CD4-positive, alpha-beta T cell treated with Interleukin-21 for 1 hour (primary cell): ENCODE data around the gene BRD1.
A peak's percentile ranks its signal among the peaks of the same experiment; 100 is the strongest.
"Not testable (repeated sequence)": the region's sequence is repeated elsewhere in the genome, so short reads cannot be mapped to it uniquely, and the experiment has no call there.

Source experiments
- DNase-seq: peaks from one replicate; pipeline ENCODE4 v3.0.0-alpha.2; 2020

The BRD1 gene

DNA sequence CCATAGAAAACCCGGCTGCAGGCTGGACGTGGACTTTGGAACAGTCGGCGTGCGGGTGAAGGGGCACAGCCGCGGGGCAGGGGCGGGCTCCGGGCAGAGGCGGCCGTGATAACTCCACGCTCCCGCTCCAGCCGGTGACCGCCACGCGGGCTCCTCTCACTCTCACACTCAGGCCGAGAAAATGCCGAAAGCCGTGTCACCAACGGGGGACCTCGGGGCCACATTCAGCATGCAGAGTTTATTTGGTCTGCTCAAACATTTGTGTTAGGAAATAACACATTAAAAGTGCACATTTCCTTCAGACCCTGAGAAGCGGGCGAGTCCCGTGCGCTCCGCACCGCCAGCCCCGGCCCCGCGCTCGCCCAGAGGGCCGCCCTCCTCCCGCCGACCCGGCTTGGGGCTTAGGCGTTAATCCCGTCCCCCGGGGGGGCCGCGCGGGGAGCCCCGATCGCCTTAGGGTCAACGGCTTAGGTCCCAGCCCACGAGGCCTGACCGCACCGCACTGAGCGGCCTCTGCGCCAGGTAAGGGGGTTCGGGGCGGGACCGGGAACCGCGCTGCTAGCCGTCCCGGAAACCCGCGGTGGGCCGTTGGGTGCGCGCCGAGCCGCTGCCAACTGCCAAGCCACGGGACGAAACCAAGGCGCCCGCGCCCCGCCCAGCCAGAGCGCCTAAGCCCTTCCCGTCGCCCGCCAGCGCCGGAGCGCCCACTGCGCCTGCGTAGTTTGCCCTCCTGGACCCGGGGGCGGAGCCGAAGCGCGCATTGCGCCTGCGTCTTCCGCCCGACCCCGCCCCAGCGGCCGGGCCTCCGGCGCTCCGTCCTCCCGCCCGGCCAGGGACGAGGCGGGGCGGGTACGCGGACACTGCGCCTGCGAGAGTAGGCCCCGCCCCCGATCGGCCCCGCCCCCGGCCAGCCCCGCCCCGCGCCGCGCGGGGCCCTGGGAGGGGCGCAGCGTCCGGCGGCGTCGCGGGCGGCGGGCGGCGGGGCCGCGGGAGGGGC lies 25.5 kb upstream of the BRD1 start, which contains the start of gene ZBED4:
Gene ZBED4 (plus strand): TSS at position 947 of the 997 bp plus-strand sequence. CDS start 29,819 bp downstream, outside the sequence.
- DNase-seq, result peak; percentile 98

DNA sequence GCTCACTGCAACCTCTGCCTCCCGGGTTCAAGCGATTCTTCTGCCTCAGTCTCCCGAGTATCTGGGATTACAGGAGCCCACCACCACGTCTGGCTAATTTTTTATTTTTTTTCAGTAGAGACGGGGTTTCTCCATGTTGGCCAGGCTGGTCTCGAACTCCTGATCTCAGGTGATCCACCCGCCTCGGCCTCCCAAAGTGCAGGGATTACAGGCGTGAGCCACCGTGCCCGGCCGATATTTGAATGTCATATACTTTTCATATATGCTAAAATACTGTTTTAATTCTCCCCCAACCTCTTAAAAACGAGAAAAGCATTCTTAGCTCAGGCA lies 24.9 kb upstream of the BRD1 start:
- DNase-seq, result not testable (repeated sequence)

DNA sequence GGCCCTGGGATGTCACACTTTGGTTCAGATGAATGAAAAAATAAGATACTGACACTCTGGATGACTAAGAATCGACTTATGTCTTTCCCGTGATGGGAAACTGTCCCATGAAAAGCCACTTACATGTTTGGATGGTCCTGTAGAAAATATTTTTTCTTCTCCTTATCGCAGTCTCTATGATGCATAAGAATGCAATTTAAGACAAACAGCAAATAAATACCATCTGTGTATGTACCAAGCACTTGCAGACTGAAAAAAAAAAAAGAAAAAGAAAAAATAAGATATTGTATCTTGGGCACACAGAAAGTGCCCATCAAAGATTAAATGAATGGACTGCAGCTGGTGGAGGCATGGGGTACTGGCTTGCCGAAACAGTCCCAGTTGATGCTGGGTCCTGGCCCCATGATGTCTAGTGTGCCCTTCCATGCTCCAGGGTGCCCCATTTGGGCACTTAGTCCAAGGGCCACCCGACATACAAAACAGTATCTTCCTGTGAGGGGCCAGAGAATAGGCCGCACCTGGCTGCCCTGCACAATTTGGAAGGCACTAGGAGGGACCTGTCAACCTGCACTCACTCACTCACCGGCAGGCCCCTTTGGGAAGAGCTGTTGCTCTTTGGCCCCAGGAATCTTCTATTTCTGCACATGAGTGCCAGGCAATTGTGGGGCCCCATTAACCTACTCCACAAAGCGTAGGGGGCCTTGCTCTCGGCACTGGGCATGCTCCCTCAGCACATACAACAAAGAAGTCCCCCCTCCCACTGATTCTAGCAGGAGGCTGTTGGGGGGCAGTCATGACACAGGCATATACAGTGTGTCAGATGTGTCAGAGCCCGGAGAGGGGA lies 23.5 kb upstream of the BRD1 start:
- no peak for DNase-seq

DNA sequence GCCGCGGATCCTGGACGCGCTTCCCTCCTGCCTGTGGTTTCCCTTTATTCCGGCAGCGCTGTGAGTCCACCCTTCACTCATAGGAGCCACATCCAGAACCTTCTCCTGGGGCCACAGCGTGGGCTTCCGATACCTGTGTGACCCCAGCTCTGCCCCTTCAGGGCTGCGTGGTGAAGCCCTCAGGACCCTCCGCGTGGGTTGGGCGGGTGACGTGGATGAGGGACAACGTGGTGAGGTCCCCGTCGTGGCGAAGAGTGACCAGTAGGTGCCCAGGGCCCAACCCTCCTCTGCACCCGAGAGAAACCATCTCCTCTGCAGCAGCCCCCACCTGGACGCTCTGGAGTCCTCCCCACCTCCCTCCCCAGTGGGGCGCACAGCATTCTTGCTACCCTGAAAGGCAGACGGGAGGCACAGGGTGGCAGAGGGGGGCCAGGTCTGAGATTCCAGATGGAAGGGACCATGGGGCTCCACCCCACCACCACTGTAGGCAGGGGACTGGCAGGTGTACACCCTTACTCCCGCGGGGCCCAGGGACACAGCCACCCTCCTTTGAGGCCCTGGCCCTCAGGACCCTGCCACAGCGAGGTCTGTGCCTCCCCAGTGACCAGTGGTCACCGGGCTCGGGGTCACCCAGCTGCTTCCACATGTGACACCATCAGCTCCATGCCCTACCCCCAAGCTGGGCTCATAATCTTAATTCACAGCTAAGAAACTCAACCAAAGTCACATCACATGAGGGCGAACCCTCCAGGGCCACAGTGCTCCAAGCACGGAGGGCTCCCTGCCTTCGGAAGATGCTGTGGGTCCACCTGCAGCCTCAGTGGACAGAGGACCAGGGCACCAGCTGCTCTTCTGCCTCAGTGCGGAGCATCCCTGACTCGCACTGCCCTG lies 22.6 kb upstream of the BRD1 start:
- no peak for DNase-seq

DNA sequence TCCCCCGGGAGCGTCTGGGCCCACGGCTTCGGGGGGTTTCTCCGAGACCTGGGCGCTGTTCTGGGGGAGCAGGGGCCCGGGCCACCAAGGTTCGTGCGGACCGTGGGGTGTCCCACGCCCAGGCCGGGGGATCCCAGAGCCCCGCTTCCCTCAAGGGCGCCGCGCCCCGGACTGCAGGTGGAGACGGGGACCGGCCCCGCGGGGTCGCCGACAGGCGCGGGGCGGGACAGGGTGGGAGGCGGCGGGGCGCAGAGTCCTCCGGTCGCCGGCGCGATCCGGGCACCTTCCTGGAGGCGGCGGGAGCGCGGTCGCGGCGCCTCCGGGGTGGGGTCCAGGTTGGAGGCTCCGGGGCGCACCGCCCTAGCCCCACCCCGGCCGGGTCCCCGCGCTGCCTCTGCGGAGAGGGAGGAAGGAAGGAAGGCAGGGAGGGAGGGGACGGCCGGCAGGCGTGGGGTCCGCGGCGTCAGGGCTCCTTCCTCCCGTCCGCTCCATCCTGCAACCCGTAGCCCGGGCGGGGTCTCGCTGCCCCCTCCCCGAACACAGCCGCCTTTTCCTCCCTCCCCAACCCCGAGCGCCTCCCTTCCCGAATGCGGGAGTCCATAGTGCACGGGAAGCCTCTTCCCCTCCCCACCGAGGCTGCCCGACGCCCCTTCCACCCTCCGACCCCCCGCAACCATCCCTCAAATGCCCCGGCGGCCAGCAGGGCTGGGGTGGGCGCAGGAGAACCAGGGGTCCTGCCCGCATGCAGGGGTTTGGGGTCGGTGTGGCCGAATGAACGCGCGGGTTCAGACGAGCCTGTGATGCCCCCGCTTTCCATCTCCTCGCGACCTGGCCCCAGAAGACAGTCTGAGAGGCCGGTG lies 21.7 kb upstream of the BRD1 start:
- DNase-seq, result no peak

DNA sequence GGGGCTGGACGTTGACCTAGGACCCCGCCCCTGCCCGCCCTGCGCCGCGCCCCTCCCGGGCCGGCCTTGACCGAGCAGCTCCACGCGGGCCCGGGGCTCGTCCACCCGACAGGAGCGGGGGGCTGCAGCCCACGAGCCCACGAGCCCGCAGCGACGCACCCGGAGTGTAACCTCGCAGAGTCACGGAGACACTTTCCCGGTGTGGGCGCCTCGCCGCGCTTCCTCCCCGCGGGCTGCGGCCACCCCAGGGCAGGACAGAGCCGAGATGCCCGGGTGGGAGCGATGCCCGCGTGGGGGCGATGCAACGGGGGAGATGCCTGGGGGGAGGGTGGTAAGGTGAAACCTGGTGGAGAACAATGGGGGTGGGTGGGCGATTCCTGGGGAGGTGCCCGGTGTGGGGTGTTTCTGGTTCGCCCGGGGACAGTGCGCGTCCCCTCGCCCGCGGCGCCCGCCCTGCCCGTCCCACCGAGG lies 21.1 kb upstream of the BRD1 start:
- no peak for DNase-seq

DNA sequence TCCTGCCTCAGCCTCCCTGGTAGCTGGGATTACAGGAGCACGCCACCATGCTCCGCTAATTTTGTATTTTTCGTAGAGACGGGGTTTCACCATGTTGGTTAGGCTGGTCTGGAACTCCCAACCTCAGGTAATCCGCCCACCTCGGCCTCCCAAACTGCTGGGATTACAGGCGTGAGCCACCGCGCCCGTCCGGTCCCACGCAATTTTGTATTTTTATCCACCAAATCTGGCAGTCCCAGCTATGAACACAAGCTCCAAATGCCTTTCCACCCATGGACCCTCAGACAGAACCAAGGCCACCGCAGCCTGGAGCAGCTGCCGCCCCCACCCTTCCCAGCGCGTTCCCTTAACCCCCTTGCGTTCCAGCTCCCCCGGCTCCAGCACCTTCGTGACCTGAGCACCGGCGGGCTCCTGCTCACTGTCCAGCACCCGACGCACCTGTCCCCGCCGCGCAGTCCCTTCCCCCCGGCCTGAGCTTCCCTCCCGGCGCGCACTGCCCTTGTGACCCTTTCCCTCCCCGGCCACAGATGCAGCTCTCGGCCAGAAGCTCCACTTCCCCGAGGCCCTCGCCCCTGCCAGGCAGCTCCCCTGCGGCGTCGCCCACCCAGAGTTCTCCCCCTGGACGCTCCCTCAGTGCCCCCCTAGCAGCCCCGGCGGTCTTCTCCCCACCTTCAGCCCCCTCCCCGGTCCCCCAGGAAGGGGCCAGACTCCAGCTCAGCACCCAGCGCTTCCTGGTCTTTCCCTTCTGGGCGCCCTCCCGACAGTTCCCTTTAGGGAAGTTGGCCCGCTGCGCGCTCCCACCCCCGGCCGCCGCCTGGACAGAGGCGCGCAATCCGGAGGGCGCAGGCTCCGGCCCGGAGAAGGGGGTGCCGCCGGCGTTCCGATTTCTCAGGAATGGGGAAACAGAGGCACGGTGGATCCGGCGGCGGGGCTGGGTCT lies 20.3 kb upstream of the BRD1 start:
- DNase-seq, result no peak

DNA sequence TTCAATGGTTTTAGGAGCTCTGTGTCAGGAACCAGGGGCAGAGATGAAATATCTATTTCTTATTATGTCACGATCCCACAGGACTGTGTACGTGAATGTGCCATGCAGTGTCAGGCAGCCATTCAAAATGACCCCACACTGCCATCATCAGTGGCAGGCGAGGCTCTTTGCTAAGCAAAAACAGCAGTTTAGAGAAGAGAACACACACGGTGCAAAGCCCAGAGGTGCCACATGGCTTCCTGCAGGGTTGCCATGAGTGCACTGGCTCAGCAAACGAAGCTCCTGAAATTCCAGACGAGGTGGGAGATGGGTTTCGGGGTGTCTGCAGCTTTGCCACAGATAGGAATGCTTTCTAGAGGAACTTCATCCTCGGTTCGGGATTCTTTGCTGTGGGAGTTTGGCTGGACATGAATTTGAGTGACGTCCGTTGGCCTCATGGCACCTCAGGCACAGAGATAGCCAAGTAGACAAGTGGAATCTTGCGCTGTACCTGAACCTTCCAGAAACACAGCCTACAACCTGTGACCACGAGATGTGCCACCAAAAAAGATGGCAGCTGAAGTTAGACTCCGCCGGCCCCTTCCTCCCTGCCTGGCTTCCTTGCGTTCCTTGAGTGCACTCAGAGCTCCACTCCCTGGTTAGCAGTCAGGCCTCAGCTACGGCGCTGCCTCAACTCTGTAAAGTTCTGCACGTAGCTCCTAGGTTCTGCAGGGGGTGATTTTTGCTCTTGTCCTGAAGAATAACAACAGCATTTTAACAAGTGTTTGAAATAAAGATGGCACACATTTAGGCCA lies 18.2 kb upstream of the BRD1 start:
- DNase-seq, result no peak

DNA sequence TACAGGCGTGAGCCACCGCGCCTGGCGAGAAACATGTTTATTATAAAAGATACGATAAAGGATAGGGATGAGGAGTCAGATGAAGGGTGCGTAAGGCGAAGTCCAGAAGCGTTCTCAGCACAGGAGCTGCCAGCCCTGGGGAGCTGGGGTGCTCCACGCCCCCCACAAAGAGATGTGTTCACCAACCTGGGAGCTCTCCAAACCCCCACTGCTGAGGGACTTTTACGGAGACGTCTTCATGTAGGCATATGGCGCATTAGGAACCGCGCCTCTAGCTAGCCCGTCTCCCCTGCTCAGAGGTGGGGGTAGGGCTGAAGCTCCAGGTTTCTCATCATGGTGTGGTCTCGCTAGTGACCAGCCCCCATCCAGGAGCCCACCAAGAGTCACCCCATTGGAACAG lies 17.6 kb upstream of the BRD1 start:
- DNase-seq, result no peak

DNA sequence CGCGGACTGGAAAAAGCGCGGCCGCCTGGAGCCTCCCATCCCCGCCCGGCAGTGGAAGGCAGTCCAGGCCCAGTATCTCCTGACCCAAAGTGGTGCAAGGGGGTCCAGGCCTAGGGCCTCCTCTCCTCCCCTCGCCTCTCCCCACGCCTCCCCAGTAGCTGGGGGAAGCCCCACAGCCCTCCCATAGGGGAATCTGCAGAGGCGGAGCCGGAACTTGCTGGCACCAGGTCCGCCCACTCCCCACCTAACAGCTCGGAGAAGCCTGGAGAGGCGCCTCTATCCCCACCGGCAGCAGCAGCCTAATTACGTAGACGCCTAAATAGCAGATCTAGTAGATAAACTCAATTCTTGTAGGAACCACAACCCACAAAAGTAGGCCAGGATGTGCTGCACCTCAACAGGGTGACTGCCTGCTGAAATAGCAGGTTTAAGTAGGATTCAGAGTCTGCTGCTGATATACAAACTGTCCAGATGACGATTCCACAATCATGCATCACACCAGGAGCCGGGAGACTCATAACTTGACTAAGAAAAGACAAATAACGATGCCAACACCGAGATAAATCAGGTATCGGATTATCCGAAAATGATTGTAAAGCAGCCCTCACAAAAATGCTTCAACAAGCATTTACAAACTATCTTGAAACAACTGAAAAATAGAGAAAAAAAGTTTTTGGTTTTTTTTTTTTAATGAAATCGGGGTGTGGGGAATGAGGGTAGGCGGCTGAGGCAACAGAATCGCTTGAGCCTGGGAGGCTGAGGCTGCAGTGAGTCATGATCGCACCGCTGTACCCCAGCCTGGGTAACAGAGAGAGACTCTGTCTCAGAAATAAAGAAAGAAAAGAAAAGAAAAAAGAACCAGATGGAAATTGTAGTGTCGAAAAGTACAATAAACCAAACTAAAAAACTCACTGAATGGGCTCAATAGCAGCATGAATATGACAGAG lies 11.4 kb upstream of the BRD1 start:
- peak; percentile 95 for DNase-seq

DNA sequence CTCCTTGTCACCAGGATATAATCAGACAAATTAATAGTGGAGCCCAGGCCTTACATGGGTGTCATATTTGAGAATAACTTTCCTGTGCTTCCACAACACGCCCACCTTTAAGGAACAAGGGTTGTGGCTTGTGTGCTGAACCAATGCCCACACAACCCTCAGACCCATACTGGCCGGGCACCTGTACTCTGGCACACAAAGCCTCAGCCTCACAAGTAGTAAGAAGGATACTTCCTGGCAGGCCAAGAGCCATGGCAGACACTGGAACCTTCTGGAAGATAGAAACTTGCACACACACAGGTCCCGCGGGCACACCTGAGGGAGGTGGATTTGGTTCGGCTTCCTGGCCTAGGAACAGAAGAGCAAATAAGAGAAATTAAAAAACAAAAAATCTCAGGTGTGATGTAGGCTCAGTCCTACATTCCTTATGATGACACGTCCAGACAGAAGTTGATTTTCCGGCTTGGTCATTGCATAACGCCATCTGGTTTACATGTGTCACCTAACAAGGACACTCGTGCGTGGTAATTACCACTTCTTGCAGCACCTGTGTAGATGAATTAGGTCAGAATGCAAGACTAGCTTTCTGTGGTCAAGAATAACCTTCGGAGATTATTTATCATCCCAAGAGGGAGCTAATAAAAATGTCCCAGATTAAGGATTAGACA lies 5.8 kb upstream of the BRD1 start:
- DNase-seq, result no peak

DNA sequence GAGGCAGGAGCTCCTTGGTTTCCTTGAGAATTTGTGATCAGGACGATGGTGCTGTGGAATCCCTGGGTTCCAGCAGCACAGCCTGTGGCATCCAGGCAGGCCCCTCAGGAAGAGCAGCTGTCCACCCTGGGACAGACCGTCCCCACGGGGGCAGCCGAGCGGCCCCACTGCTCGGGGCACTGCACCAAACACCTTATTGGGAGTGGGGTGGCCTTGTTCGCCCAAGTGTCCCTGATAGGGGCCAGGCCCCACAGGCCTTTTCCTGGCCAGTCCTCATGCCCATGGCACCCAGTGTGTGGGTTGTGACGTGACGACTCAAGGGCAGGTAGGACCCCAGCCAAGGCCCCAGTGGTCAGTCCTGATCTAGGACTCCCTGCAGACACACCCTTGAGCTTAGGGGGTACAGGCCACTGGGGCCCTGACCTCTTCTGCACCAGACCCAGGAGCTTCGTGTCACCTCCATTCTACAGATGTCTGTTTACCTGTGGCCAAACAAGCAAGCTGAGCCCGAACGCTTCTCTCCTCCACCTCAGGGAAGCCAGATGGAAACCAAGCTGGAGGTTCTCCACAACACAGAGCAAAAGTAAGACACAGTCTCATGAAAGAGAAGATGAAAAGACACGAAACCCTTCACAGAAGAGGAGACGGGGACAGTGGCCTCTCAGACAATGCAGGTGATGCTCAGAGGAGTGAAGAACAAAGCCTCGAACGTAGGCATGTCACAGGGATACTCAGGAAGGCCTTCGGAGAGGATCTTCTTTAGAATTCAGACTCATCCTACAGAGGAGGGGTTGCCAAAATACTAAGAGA lies 1.6 kb upstream of the BRD1 start:
- DNase-seq, result no peak

DNA sequence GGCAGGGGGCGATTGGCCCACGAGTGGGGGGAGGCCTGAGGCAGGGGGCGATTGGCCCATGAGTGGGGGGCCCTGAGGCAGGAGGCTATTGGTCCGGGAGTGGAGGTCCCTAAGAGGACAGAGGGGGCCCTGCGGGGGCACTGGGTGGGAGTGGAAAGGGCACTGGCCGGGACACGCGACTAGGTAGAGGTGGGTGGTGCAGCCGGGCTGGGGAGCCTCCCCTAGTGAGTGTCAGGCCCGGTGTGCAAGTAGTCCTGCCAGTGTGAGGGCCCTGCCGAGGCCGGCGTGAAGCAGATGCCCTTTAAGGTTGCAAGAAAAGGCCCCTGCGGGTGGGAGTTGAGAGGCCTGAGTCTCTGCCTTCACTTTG lies 909 bp upstream of the BRD1 start:
- no peak for DNase-seq

DNA sequence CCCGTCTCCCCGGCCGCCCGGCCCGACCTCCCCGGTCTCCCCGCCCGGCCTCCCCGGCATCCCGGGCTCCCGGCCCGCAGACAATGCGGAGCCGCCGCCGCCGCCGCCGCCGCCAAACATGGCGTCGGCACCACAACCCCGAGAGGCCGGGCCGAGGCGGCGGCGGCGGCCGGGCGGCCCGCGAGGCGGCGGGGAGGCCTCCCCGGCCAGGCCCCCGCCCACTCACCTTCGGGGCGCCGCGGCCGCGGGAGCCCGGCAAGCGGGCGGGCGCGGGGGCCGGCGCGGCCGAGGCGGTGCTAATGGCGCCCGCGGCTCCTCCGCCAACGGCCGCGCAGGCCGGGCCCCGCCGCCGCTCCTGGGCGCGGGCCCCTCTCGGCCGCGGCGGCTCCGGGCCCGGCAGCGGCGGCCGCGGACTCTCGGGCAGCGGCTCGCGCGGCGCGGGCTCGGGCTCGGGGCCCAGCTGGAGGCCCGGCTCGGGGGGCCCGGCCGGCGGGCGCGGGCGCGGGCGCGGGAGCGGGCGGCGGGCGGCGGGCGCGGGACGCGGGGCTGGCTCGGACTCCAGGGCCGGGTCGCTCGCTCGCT lies 311 bp downstream of the BRD1 start:
- DNase-seq, result no peak

DNA sequence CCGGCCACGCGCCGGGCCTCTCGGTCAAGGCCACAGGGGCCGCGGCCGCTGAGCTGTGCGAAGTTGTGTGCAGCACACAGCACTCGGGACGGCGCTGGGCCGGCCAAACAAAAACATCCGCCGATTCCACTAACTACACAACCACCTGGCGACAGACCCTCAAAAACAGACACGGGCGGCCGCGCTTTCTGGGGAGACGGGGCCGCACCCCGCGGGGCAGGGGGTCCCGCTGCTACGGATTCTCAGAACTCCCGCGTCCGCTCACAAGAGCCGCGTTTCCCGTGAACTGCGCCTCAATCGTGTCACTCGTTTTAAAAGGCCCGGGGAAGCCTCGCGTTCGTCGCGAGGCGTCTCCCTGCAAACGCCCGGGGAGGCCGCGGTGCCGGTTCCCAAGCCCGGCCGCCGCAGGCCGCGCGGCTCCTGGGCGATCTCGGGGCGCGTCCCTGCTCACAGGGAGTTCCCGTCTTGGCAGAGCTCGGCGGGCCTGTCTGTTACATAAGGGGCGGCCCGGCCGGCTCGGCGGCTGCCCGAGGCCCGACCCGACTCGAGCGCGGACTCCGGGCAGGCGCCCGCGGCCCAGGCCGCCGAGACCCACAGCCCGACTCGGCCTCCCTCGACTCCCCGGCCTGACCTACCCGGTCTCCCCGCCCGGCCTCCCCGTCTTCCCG lies 936 bp downstream of the BRD1 start:
- peak; percentile 52 for DNase-seq
